ENCODE measurements around the gene IDS. TPM values are rescaled to one million over a fixed set of nuclear protein-coding genes. Genes with fewer than 3 reads are reported as not detected.

IDS gene
- total and polyA plus RNA-seq, 11 donors = 20.7 to 83.9 (median 70.8) TPM

GRCh38 chrX:149458586-149458985 lies 46.5 kb downstream of the IDS start:
- Histone ChIP-seq H3K9me3 (no peaks in the 10 kb centered on the region), H3K4me3 (no peak overlapping the region), H3K27ac (no peak overlapping the region), H3K4me1 (no peaks in the 10 kb centered on the region), H3K27me3 (peaks cover 0 to 10% (median 0%) of the 10 kb centered on the region in 9 donors), H3K36me3 (no peaks in the 10 kb centered on the region)
- no peak for ATAC-seq
- DNase-seq = no peak
- no peak for TF ChIP-seq CTCF (IDR thresholded peaks at IDR 0.05)
- no peak for TF ChIP-seq POLR2A (IDR thresholded peaks at IDR 0.05)
- intact Hi-C loops (cut with DNase I) = no loop called here

GRCh38 chrX:149456476-149457245 lies 48.4 kb downstream of the IDS start:
- no peak overlapping the region for H3K27ac ChIP-seq
- H3K4me1 ChIP-seq = no peaks in the 10 kb centered on the region
- H3K9me3 ChIP-seq = no peaks in the 10 kb centered on the region
- no peak for DNase-seq
- 34 to 48% (median 42%) methylated on average over 9 of the region's 9 CpGs for WGBS, 4 donors
- H3K36me3 ChIP-seq = no peaks in the 10 kb centered on the region
- no peak overlapping the region for H3K4me3 ChIP-seq
- no peak for ATAC-seq
- TF ChIP-seq CTCF (IDR thresholded peaks at IDR 0.05) (no peak), POLR2A (IDR thresholded peaks at IDR 0.05) (no peak)
- intact Hi-C loops (cut with DNase I) = no loop called here
- peaks cover 0 to 10% (median 0%) of the 10 kb centered on the region in 9 donors for H3K27me3 ChIP-seq

GRCh38 chrX:149455934-149456333 lies 49.2 kb downstream of the IDS start:
- Histone ChIP-seq H3K4me1 (no peaks in the 10 kb centered on the region), H3K4me3 (no peak overlapping the region), H3K36me3 (no peaks in the 10 kb centered on the region), H3K27me3 (peaks cover 0 to 10% (median 0%) of the 10 kb centered on the region in 9 donors), H3K9me3 (no peaks in the 10 kb centered on the region), H3K27ac (no peak overlapping the region)
- TF ChIP-seq CTCF (IDR thresholded peaks at IDR 0.05) (no peak), POLR2A (IDR thresholded peaks at IDR 0.05) (no peak)
- intact Hi-C loops (cut with DNase I) = no loop called here
- ATAC-seq = no peak
- no peak for DNase-seq

- no peak for ATAC-seq
- WGBS, 4 donors = 67 to 78% (median 77%) methylated on average over 6 of the region's 6 CpGs
- no peak for TF ChIP-seq CTCF (IDR thresholded peaks at IDR 0.05)
- no peak for TF ChIP-seq POLR2A (IDR thresholded peaks at IDR 0.05)
Observed at GRCh38 chrX:149453906-149454822, 50.9 kb downstream of the IDS start.

More at GRCh38 chrX:149453906-149454822, 50.9 kb downstream of the IDS start:
- Histone ChIP-seq H3K27me3 (peaks cover 0 to 11% (median 0%) of the 10 kb centered on the region in 9 donors), H3K27ac (no peak overlapping the region), H3K4me3 (no peak overlapping the region), H3K9me3 (peaks cover 0 to 6% (median 0%) of the 10 kb centered on the region in 12 donors), H3K36me3 (no peaks in the 10 kb centered on the region), H3K4me1 (no peaks in the 10 kb centered on the region)
- intact Hi-C loops (cut with DNase I) = no loop called here
- no peak for DNase-seq

All from heart left ventricle (tissue), 16 donors.